Stimulated activated CD8-positive, alpha-beta memory T cell treated with anti-CD3 and anti-CD28 coated beads, Interleukin-4, amount 100 ng/mL, for 1 hour (primary cell): Measurements from ENCODE around the gene CYP2C9.
"Not testable (repeated sequence)": the region's sequence is repeated elsewhere in the genome, so short reads cannot be mapped to it uniquely, and the experiment has no call there.

ENCODE experiments used
- DNase-seq, 2 donors: peaks; one replicate each; pipeline ENCODE4 v3.0.0-alpha.2; 2020; ENCODE audit warnings: low read depth in 2 of 2, low spot score in 1 of 2

The CYP2C9 gene

DNA sequence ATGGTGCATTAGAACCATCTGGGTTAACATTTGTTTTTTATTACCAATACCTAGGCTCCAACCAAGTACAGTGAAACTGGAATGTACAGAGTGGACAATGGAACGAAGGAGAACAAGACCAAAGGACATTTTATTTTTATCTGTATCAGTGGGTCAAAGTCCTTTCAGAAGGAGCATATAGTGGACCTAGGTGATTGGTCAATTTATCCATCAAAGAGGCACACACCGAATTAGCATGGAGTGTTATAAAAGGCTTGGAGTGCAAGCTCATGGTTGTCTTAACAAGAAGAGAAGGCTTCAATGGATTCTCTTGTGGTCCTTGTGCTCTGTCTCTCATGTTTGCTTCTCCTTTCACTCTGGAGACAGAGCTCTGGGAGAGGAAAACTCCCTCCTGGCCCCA lies at the start of gene CYP2C9:
Gene CYP2C9, plus strand, starts transcription at position 276 of the 400 bp plus-strand sequence. Its CDS starts 25 bp downstream, at position 301.
- DNase-seq: no peak

DNA sequence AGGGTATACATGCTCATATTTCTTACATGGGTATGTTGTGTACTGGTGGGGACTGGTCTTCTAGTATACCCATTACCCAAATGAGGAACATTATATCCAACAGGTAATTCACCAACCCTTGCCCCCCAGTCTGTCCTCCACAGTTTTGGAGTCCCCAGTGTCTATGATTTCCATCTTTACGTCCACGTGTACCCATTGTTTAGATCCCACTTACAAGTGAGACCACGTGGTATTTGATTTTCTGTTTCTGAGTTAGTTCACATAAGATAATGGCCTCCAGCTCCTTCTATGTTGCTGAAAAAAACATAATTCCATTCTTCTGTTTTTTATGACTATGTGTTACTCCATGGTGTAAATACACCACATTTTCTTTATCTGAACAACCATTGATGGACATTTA lies 49.3 kb upstream of the CYP2C9 start:
- DNase-seq: no peak

DNA sequence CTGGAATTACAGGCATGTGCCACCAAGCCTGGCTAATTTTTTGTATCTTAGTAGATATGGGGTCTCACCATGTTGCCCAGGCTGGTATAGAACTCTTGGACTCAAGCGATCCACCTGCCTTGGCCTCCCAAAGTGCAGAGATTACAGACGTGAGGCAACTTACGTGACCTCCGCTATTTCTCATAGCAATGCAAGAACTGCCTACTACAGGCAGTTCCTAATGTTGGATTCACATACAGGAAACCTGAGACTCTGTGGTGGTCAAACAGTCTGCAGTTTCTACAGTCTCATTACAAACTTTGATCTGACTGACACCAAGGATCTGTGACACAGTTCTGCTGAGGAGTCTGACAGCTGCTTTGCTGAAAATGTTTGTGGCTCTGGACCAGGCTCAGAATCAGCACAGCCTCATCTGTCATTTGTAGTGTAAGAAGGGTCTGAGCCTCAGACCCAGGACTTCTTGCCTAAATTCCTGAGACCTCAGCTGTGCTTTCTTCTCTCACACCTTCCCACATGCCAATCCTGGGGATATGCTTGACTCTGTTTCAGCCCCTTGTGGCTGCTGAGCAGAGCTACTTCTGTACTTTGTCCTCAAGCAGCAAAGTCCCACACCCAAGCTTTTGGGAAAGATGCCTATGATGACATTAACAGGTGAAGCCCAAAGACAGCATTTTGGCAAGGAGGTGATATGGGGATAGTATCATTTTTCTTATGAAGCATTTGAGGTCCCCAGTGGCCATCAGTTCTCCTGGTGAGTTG lies 48.0 kb upstream of the CYP2C9 start:
- no peak for DNase-seq

DNA sequence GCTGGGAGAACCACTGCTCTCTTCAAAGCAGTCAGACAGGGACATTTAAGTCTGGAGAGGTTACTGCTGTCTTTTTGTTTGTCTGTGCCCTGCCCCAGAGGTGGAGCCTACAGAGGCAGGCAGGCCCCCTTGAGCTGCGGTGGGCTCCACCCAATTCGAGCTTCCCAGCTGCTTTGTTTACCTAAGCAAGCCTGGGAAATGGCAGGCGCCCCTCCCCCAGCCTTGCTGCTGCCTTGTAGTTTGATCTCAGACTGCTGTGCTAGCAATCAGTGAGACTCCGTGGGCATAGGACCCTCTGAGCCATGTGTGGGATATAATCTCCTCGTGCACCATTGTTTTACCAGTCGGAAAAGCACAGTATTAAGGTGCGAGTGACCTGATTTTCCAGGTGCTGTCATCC lies 40.0 kb upstream of the CYP2C9 start:
- not testable (repeated sequence) for DNase-seq

DNA sequence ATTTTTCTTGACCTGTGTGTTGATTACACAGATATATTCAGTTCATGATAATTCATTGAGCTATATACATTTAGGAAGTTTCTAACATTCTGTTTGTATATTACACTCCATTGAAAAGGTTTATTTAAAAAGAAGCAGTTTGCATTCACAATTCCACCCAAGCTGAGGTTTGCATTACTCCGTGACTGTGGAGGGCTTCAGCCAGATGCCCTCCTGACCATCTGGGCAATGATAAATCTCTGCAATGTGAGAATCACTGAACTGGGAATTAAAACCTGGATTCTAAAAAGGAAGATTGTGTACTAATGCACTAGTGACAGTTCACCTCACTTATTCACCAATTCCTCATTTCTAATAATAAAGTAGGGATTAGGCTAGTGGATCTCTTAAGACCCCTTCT lies 36.4 kb upstream of the CYP2C9 start:
- DNase-seq: no peak

DNA sequence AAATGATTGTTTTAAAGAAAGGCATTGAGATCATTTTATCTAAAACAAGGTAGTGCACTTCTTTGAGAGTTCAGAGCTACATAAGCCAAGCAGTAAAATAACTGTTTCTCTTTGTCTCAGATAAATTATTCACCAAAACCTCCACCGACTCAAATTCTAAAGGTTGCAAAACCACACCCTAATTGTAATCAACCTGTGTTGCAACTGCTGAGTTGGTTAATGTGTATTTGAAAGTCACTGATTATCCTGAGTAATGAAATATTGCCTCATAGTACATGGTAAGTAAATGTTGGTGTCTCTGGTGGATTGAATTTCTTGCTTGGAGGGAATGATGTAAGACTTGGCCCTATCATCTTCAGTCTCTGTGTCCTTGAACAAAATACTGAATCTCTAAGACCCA lies 35.9 kb upstream of the CYP2C9 start:
- no peak for DNase-seq

DNA sequence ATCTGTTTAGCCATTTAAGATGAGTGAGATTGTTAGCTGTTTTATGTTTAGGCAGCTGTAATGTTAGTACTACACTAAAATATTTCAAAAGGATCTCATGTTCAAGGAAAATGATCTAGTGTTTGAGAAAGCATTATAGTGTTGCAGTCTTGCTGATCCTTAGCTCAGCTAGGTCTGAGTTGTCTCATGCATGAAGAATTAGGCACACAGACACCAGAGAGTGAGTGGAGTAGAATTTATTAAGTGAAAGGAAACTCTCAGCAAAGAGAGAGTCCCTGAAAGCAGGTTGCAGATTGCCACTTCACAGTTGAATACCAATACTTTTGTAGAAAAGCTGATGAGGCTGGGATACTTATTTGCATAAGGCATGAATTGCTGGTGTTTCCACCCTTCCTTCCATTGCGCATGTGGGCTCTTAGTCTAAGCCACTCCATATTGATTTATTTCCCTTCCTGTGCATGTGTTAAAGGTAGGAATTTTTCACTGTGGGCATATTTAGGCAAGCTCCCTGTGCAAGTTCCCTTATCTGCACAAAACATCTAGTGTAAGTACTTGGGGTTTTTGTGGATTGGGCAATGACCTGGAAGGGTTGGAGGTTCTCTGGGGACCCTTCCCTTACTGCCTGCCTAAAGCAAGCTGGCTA lies 33.8 kb upstream of the CYP2C9 start:
- DNase-seq: not testable (repeated sequence)

DNA sequence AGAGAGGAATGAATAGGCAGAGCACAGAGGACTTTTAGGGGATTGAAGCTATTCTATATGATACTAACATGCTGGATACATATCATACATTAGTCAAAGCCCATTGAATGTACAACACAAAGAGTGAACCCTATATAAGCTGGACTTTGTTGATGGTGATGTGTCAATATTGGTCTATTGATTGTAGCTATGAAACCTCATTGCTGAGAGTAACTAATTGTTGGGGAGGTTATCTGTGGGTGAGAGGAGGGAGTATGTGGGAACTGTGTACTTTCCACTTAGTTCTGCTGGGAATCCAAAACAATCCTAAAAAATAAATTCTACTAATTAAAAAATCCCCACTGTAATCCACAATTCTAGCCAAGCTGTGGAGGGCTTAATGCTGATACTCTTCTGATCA lies 22.0 kb upstream of the CYP2C9 start:
- no peak for DNase-seq

DNA sequence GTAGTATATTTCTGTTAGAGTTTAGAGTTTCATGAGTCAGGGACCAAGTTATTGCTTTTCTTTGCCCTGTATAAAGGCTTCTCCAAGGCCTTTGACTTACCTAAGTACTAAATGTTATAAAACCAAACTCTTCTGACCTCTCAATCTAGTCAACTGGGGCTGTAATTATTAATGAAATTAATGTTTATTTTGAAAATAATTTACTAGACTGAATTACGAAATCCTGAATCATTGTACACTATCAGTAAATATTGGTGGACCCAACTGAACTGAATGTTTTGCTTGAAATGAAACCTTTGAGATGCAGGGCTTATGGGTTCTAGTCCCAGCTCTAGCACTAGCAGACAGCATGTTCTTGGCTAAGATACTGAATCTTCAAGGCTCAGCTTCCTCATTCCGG lies 1.7 kb upstream of the CYP2C9 start:
- DNase-seq: no peak

DNA sequence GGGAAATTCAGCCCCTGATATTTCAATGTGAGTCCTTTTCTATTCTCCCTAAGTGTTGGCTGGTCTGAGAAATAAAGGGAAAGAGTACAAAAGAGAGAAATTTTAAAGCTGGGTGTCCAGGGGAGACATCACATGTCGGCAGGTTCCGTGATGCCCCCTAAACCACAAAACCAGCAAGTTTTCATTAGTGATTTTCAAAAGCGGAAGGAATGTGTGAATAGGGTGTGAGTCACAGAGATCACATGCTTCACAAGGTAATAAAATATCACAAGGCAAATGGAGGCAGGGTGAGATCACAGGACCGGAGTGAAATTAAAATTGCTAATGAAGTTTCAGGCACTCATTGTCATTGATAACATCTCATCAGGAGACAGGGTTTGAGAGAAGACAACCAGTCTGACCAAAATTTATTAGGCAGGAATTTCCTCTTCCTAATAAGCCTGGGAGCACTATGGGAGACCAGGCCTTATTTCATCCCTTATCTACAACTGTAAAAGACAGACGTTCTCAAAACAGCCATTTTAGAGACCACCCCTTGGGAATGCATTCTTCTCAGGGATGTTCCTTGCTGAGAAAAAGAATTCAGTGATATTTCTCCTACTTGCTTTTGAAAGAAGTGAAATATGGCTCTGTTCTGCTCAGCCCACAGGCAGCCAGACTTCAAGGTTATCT lies 5.1 kb downstream of the CYP2C9 start:
- not testable (repeated sequence) for DNase-seq

DNA sequence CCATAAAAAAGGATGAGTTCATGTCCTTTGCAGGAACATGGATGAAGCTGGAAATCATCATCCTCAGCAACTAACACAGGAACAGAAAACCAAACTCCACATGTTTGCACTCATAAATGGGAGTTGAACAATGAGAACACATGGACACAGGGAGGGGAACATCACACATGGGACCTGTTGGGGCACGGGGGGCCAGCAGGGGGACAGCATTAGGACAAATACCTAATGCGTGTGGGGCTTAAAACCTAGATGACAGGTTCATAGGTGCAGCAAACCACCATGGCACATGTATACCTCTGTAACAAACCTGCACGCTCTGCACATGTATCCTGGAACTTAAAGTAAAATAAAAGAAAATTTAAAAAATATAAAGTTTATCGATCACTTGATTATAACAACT lies 7.7 kb downstream of the CYP2C9 start:
- DNase-seq: not testable (repeated sequence)

DNA sequence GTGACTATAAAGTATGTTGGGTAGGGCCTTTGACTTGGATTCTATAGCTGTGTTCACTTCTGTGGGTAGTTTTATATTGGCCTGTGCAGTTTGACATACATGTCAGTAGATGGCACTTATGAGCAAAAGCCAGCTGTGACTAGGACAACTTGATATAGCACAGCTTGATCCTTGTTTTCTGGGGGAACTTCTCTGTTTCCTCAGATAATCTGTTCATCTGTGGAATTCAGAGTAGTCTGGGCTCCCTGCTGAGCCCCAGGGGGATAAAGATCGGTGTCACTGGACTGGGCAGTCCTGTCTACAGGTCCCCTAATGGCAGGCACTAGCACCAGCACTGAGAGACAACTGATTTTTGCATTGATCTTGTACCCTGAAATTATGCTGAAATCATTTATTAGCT lies 25.4 kb downstream of the CYP2C9 start:
- DNase-seq: no peak

DNA sequence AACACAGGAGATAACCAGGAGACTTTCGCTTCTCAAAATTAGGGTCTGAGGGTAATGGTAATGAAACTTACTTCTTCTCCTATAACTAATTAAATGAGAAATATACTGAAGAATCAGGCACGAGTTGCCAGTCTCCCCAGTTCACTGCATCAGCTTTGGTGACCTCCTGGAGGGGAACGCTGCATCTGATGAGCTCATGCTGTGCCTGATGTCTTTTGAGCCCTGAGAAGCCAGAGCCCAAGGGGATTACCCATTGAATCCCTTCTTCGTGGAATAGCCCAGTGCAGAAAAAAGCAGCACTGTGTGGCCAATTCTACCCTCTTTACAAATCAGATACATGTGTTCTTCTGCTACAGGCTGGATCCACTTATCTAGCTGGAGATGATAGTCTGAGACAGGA lies 45.1 kb downstream of the CYP2C9 start:
- DNase-seq: no peak

DNA sequence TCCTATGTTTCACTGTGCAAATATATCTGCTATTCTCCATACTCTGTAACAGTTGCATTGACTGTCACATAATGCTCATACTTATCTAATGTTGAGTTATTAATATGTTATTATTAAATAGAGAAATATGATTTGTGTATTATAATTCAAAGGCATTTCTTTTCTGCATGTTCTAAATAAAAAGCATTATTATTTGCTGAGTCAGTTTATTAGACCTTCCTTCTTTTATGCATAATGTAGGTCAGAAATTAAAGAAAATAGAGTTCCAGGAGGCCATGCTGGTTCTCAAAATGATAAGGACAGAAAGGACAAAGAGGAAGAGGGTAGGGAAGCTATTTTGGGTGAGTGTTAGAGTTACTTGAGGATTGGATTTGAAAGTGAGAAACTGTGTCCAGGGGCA lies 50.7 kb downstream of the CYP2C9 start:
- no peak for DNase-seq

DNA sequence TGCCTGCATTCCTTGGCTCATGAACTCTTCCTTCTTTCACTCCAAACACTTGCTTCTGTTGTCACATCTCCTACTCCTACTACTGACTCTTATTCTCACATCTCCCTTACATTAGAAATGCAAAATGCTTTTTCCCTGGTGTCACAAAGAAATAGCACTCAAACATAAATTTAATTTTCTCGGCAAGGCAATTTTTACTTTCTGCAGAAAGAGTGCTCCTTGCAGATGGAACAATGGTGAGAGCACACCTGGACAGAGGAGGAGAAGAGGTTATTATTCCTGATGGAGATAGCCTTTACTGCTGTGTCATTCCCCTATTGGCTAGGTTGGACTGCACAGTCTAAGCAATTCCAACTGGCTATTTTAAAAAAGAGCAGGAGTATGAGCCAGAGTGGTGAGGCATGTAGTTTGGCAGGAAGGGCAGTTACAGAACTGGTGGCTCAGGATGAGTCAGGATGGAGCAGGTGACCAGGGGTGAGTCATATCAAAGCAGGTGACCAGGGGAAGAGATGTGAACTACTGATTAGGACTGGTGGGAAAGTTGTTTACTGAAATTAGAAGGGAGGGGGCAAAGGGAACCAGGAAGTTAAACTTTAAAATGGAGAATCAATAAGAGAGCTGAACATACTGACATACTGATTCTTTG lies 52.9 kb downstream of the CYP2C9 start:
- DNase-seq: no peak

DNA sequence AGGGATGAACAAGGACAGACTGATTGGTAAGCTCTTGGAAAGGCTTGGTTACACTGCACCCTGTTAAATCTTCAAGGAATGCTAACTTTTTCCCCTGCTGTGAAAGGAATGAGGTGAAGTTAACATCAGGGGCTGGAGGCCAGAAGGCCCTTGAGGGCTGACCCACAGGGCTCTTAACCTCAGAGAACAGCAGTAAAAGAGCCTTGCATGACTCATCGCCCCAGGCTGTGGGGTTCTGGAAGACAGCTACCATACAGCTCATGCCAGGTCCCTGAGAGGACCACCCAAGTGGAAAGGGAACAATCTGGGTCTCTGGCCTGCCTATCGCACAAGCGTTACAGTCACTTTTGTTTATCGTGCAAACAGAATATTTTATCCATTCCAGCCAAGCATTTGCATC lies 54.4 kb downstream of the CYP2C9 start:
- DNase-seq: no peak

DNA sequence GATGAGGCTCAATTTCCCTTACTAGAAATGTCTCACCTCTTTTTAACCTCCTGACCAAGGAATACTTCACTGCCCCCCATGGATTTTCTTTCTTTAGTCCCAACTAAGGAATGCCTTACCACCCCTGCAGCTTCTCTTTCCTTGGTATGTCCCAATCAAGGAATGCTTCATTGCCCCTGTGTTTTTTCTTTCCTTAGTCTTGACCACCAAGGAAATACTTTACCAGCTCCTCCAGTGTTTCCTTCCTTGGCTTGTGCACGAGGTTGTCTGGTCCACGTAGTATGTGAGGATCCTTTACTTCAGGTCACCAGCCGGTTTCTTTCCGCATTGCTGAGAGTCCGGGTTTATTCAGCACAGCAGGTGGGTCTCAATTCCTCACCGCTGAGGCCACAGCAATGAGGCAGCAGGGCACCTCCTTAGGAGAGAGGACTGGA lies 59.3 kb downstream of the CYP2C9 start:
- no peak for DNase-seq

DNA sequence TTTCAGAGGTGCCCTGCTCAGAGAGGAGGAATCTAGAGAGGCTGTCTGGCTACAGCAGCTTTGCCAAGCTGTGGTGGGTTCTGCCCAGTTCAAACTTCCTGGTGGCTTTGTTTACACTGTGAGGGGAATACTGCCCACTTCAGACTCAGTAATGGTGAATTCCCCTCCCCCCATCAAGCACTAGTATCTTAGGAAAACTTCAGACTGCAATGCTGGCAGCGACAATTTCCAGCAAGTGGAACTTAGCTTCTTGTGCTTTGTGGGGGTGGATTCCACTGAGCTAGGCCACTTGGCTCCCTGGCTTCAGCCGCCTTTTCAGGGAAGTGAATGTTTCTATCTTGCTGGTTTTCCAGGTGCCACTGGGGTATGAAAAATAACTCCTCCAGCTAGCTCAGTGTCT lies 88.0 kb downstream of the CYP2C9 start:
- DNase-seq: no peak

DNA sequence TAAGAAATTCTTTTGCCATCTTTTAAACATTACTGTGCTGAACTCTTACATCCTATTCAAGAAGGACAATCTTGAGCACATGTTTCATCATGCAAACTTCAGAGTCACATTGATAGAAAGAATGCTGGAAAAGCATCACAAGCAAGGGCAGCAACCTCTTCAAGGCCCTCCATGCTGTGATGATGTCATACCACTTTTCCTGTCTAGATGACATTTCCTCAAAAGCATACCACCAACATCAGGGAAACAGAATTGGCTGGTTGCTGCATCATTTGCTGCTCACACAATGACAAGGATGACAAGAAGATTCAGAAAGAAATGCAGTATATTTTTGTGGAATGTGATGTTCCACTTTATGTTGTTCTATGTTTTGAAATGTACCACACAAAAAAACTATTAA lies 93.2 kb downstream of the CYP2C9 start:
- no peak for DNase-seq

DNA sequence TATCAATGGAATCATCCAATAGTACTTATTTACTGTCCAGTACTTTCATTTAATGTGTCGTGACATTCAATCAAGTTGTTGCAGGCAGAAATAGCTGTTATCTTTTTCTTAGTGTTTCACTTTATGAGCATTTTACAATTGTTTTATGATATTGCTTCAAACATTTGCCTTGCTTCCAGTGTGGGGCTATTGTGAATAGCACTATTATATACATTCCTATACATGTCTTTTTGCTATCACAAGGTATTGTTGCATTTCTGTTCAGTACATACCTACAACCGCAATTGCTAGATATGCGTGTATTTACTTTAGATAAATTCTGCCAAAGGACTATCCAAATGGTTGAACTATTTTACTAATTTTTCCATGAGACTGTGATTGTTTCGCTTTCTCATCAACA lies 95.9 kb downstream of the CYP2C9 start:
- no peak for DNase-seq

DNA sequence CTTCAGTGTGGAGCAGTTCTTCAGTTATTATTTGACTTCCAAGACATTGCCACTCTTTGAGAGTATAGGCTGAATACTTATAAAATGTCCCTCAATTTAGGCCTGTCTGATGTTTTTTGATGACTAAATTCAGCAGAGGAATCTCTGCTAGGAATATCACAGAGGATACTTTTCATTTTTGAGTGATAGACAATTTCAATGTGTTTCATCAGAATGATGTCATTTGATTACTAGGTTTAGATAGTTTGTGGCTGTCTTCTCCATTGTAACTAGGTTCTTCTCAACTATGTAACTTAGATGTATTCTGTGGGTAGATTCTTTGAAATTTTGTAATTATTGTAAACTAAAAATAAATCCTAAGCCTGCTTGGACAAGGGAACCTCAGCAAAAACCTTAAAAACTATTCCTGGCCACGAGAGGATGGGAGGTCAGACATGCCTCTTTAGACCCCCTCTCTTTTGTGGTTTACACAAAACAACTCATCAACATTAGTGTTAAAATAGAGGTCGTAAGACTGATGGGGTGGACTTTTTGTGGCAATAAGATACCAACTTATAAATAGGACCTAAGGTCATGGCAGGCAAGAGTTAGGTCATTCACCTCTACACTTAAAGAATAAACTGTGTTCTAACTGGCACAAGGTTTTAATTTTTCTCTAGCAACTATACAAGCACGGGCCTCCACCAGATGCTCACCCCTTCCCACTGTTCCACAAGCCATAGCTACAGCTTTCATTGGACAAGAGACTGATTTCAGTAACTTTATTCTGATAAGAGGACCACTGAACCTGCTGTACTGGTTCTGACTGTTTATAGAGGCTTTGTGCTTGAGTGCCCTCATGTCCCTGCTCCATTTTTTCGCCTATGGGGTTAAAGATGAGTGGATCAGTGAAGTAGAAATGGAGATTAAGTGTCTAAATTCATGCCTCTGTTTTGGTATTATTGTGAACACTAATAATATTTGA lies 97.2 kb downstream of the CYP2C9 start:
- DNase-seq: no peak
